Smooth muscle cell of the brain vasculature (primary cell): ENCODE data around the gene ARHGEF7.
A peak's percentile ranks its signal among the peaks of the same experiment; 100 is the strongest.

Experiments
- DNase-seq: peaks from one replicate; pipeline ENCODE4 v3.0.0-alpha.2; 2012; ENCODE audit warnings: low read depth, low spot score

Gene ARHGEF7

DNA sequence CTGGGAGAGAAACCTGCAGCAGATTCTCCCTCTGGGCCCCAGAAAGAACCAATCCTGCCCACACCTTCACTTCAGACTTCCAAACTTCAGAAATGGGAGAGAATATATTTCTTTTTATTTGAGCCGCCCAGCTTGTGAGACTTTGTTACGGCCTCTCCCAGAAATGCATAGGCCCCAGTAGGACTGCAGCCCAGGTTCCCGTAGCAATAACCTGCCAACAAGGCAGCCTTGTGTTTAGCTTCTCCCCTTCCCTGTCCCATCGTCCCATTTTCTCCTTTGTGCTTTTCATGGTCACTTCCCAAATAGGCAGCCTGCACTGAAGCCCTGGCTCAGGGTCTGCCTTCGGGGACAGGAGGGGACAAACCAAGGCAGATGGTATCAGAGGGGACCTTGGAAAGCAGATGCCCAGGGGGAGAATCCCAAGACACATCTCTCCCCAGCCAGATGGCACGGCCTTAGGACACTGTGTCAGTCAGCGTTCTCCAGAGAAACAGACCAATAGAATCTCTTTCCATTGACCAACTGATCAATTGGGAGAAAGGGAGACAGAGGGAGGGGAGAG is 3.7 kb upstream of the ARHGEF7 start:
- no peak for DNase-seq

GRCh38 chr13:111112196-111112595 is 2.9 kb upstream of the ARHGEF7 start:
- DNase-seq: no peak

DNA sequence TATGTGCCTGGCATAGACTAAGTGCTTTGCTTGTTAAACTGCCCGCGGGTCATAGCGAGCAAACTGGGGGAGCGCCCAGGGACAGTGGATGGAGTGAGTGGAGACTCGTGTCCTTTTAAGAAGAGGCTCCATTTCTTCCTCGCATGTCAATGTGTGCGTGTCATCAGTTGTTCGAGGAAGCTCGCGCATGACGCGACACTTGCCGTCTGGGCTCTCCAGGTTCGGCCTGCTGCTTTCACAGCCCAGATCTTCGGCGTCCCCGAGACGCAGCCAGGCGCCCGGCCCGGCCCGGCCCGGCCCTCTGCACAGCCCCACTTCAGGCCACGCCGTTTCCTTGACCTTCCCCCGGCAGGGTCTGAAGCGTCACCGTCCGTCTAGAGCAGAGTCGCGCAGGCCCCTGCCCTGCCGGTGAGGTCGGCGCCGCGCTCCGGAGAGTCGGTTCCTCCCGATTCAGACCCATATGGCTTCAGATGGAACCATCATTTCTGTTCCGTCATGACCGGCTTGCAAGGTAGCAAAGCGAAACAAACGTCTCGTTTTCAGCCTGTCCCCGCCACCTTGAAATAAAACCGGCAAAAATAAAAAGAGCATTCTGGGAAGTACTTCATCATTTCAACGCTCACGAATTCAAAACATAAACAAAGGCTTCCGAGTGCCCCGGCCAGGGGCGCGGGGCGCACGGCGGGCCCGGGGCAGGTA is 599 bp upstream of the ARHGEF7 start:
- no peak for DNase-seq

GRCh38 chr13:111115965-111116521 is 933 bp downstream of the ARHGEF7 start:
- DNase-seq: peak; percentile 77

DNA sequence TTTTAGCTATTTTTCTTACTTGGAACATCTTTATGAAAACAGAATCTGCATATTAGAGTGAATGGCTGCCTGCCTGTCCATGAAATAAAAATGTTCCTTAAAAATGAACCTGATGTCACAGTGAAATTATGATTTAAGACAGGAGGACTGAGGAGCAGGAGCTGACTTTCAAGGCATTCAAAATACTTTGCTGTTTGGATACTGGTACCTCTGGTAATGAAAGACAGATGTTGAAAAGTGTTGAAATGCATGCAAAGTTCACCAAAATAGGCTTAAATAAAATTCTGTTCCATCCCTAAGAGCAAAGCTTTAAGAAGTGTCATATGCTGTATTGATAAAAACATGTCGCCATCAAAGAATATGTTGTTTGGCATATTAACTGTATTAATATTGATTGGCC is 1.7 kb downstream of the ARHGEF7 start:
- DNase-seq: no peak

DNA sequence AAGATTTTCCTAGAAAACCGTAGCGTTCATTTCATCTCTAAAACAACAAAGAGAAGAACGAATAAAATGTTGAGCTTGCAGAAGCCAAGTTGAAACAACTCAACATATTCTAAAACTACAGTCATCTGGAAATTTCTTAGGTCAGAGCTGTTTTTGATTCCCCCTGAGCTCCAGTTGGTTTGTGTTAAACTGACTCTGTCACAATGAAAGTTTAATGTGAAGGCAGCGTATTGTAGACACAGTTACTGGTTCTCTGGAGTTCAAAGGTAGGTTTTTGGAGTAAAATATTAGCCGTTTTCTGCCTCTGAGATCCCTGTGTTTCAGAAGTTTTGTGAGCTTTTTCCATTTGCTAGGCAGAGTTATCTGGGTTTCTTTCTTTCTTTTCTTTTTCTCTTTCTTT is 2.2 kb downstream of the ARHGEF7 start:
- no peak for DNase-seq

GRCh38 chr13:111117961-111118360 is 2.9 kb downstream of the ARHGEF7 start:
- no peak for DNase-seq

DNA sequence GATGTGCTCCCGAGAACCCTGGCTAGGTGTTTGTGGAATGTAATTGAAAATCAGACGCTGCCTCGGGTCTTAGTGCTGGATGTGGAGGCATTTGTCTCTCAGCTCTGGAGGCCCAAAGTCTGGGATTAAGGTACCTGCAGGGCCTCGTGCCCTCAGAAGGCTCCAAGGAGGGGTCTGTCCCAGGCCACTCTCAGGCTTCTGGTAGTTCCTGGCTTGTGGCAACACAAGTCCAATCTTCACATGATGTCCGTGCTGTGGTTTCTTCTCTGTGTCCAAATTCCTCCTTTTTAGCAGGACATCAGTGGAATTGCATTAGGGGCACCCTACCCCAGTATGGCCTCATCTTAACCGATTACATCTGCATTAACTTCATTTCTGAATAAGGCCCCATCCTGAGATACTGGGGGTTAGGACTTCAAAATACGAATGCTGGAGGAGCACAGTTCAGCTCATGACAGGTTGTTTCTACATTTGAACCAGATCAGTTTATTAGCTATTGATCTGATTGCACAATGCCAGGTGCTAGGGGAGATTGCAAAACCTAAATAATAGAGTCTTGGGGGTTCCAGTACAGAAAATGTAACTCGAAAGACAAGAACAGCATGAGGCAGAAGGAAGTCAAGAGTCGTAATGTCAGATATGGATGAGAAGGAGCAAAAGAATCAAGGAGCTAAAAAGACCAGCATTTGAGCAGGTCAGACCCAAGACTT is 3.9 kb downstream of the ARHGEF7 start:
- DNase-seq: no peak

DNA sequence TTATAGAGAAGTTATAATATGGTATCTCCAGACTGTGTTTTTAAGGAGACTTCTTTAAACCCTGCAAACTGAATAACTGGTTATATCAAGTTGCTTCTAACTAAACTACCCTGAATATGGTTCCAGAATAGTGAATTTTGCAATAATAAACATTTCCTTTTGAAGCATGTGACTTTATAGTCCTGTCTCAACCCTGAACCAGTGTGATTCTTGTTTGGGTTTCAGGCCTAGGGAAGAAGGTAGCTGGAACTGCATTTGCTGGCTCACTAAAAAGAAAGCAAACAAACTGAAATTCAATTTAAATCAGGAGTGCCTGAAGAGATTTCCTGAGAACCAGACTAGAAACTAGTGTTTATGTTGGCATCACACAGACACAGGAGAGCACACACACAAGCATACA is 4.9 kb downstream of the ARHGEF7 start:
- no peak for DNase-seq

- DNase-seq: no peak
Observed at GRCh38 chr13:111120422-111120821, 5.3 kb downstream of the ARHGEF7 start.

DNA sequence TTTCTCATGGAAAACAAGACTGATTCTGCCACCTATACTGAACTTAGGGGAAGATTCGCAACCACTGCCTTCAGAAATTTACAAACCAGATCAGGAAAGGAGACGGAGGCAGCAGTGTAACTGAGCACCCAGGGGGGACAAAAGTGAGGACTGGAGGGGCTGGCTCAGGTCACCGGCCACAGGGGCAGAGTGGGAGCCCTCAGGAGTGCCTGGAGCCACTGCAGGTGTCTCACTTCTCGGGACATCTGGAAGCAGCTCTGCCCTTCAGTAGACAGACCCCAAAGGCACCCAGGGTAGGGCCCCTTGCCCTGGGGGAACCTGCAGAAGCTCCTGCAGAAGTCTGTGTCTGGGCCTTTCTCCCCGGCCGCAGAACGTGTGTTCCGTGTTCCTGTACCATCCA is 5.8 kb downstream of the ARHGEF7 start:
- DNase-seq: no peak

DNA sequence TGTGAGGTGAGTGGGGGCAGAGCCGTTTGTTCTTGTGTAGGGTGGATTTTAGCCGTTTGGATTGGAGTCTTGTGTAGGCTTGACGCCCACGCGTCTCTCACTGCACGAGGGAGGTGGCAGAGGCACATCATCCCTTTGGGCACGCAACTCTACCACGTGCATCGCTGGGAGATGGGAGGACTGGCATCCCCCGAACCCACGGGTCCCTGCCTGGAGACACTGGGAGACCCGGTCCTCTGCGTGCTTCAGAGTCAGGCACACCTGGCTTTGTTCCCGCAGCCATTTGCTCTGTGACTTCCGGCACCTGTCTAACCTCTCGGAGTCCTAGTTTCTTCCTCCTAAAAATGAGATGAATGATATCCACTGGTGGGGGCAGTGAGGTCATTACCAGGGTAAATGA is 6.4 kb downstream of the ARHGEF7 start:
- DNase-seq: no peak

DNA sequence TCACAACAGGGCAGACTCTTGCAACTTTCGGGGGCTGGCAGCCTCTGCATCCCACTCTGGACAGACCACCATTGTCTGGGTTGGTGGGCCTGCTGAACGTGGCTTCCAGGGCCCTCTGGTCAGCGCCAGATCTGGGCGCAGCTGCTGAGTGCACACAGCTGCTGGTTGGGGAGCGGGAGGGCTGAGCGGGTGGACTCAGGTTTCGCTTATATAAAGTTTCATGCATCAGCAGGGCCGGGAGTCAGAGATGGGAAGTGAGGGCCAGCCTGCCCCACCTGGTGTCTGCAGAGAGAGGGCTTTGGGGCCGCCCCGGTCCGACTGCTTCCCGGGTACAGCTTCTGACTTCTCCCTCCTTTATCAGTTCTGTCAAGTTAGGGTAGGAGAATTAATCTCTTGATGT is 6.9 kb downstream of the ARHGEF7 start:
- DNase-seq: no peak

DNA sequence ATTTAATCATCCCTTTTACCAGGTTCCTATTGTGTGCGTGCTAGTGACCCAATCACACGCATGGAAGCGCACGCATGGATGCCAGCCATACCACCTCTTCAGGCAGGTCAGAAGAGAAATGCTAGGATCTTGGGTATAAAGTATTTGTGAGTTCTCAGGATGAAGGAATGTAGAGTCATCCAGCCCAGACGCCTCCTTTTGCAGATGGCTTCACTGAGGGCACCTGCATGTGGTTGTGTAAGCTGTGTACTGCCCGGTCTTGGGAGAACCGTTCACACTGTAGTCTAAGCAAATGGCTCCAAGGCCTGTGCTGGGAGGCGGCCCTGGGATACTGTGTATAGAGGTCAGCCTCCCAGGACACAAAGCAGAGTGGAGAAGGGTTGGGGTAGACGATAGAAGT is 7.5 kb downstream of the ARHGEF7 start:
- no peak for DNase-seq

DNA sequence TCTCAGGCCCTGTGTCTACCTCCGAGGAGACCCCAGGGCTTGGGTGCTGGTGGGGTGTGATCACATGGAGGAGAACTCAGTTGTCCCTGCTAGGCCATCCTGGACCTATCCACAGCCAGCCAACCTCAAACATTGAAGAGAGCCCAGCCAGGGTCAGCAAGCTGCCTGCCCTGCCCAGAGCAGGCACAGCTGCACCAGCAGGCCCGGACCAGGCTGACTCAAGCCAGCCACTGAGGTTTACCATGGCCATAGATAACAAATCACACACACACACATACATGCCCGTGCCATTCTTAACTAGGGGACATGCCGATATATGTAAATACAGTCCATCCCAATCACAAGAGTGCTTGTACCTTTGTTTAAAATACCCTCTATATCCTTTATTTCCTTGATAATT is 8.1 kb downstream of the ARHGEF7 start:
- no peak for DNase-seq

DNA sequence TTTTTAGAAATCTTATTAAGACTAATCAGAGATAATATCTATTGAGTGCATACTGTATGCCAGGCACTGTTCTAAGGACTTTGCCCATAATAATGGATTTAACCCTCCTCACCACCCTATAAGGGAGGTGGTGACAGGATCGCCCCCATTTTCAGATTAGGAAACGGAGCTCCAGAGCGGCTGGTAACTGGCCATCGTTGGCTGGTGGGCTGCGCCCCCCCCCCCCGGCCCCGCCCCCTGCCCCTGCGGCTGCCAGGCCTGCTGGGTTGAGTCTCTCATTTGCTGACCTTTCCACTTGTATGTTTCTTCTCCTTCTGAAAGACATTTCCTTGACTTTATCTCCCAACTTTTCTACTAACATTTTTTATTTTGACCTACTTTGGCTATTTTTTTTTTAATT is 8.5 kb downstream of the ARHGEF7 start:
- DNase-seq: no peak

GRCh38 chr13:111126509-111126908 is 11.4 kb downstream of the ARHGEF7 start:
- no peak for DNase-seq

DNA sequence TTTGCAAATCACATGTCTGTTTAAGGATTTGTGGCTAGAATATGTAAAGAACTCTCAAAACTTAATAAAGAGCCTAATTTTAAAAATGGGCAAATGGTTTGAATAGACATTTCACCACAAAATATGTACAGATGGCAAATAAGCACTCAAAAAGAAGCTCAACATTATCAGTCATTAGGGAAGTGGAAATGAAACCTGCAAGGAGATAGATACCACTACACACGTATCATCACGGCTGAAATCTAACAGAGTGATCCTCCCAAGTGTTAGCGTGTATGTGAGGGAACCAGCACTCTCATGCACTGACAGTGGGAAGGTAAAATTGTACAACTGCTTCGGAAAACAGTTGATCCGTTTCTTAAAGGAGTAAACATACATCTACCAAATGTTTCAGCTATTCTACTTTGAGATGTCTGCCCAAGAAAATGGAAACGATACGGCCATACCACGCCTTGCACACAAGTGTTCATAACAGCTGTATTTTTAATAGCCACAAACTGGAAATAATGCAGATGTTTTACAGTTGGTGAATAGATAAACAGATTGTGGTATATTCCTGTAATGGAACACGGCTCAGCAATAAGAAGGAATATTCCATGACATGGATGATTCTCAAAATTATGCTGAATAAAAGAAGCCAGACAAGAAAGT is 14.5 kb downstream of the ARHGEF7 start:
- DNase-seq: no peak

DNA sequence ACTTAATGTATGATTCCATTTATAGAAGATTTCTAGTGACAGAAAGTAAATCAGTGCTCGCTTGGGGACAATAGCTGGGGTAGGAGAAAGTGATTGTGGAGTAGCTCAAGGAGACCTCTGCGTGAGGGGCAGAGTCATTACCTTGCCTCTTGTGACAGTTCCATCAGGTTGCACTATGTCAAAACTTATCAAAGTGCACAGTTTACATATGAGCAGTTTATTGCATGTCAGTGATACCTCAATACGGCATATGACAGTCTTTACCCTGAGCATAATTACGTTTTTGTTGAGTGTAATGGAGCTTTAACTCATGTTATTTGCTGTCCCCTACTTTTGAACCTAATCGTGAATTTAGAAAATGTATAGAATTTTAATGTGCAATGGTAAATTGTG is 15.0 kb downstream of the ARHGEF7 start:
- no peak for DNase-seq

- no peak for DNase-seq
Observed at GRCh38 chr13:111131048-111131447, 15.9 kb downstream of the ARHGEF7 start.

DNA sequence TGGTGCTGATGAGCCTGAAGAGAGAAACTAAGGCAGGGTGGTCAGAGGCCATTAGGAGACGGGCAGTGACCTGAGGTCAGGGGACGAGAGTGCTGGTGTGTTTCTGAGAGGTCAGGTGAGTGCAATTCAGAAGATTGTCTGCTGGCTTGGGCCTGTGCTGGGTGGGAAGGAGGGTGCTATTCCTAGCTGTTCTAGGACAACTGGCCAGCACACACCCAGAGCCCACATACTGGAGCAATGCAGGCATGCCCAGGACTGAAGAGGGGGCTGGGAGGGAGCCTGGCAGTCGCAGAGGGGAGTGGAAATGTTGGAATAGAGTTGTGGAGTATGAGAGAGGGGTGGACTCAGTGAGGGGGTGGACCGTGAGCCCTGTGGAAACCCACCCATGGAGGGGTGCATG is 16.5 kb downstream of the ARHGEF7 start:
- no peak for DNase-seq

- no peak for DNase-seq
Observed at GRCh38 chr13:111132948-111133347, 17.8 kb downstream of the ARHGEF7 start.
